HCT116 (cell line): ENCODE data around the gene ABTB1. TPM values are rescaled to one million over a fixed set of nuclear protein-coding genes. Genes with fewer than 3 reads are reported as not detected.

Source experiments
- ATAC-seq: fragments of 200-7000 bp; cut with Tn5 transposase; 2 replicates; pipeline ENCODE4 v1.9.1; 2020; ENCODE audit warnings: mild to moderate bottlenecking, moderate library complexity
- BruUV-seq: library from RNA; stranded (reverse); fragments of 400-500 nt; replicated peaks from 2 replicates; lab custom pipeline; 2021; lab: Mats Ljungman, UMichigan
- CTCF ChIA-PET: fragments of 300-600 bp; sonication (Branson Sonifier 250); formaldehyde crosslinking; loops from one replicate; lab custom pipeline; 2021; ENCODE audit warnings: antibody characterized with exemption; lab: Charles Lee
- POLR2A ChIA-PET: fragments of 300-600, 350-600 bp; sonication (Branson Sonifier 250); formaldehyde crosslinking; loops from one replicate; lab custom pipeline; 2021; ENCODE audit warnings: antibody characterized with exemption; lab: Charles Lee
- RAD21 ChIA-PET, 2 experiments: fragments of 300-600 bp; sonication (Branson Sonifier 250); formaldehyde crosslinking; loops; one replicate each; lab custom pipeline; 2023; ENCODE audit warnings: low total read pairs in 2 of 2; ENCODE audit not compliant: uncharacterized antibody in 2 of 2, unreplicated experiment in 2 of 2, low non-redundant PET in 1 of 2; lab: Charles Lee
- DNase-seq: peaks from one replicate; pipeline ENCODE4 v3.0.0-alpha.2; 2010; ENCODE audit warnings: low read depth, low spot score
- H2AFZ ChIP-seq: fragments of 200-600 bp; shearing (Covaris generic), sonication (generic); 2 replicates; pipeline ENCODE4 v1.6.1; 2017; ENCODE audit warnings: low read depth, mixed run types, mixed read lengths, antibody characterized with exemption, low read length; ENCODE audit not compliant: poor library complexity, severe bottlenecking
- H3K27ac ChIP-seq: 2 replicates; pipeline ENCODE4 v1.5.1; 2012; ENCODE audit warnings: low read depth, low read length
- H3K27me3 ChIP-seq: fragments of 200-600 bp; sonication (generic); 2 replicates; pipeline ENCODE4 v1.6.1; 2016; ENCODE audit warnings: mixed run types, low read length, mixed read lengths; ENCODE audit not compliant: insufficient read depth
- H3K36me3 ChIP-seq, 2 experiments: fragments of 200-500 bp in 1 of 2; fragments of 200-600 bp in 1 of 2; sonication (Bioruptor generic) in 1 of 2; sonication (generic) in 1 of 2; 2 replicates each; pipeline versions ENCODE4 v1.5.1 to v1.6.1; 2014 to 2016; ENCODE audit warnings: low read length in 2 of 2, inconsistent platforms in 1 of 2, mixed read lengths in 1 of 2, mixed run types in 1 of 2; ENCODE audit not compliant: insufficient read depth in 2 of 2, control insufficient read depth in 1 of 2
- H3K4me1 ChIP-seq, 2 experiments: fragments of 200-600 bp in 1 of 2; sonication (generic) in 1 of 2; 2 replicates each; pipeline versions ENCODE4 v1.5.1 to v1.6.1; 2012 to 2017; ENCODE audit warnings: low read length in 2 of 2, inconsistent platforms in 1 of 2, mild to moderate bottlenecking in 1 of 2, mixed read lengths in 1 of 2, mixed run types in 1 of 2, moderate library complexity in 1 of 2; ENCODE audit not compliant: insufficient read depth in 2 of 2, control insufficient read depth in 1 of 2
- H3K4me2 ChIP-seq: fragments of 200-600 bp; sonication (generic); 2 replicates; pipeline ENCODE4 v1.6.1; 2017; ENCODE audit warnings: mixed run types, low read length, mixed read lengths
- H3K4me3 ChIP-seq, 2 experiments: fragments of 200-600 bp in 1 of 2; sonication (generic) in 1 of 2; replicated peaks in 1 of 2; 2 replicates each; pipeline ENCODE4 v1.5.1; 2011 to 2016; ENCODE audit warnings: low read length in 2 of 2, control low read depth in 1 of 2, low read depth in 1 of 2, mild to moderate bottlenecking in 1 of 2, mixed read lengths in 1 of 2, mixed run types in 1 of 2
- H3K79me2 ChIP-seq: fragments of 200-600 bp; sonication (generic); 2 replicates; pipeline ENCODE4 v1.6.1; 2017; ENCODE audit warnings: mild to moderate bottlenecking, mixed run types, low read length, moderate library complexity, mixed read lengths; ENCODE audit not compliant: insufficient read depth
- H3K9ac ChIP-seq: fragments of 200-600 bp; sonication (generic); 2 replicates; pipeline ENCODE4 v1.6.1; 2016; ENCODE audit warnings: low read length, mixed read lengths
- H3K9me2 ChIP-seq: fragments of 200-600 bp; sonication (generic), shearing (Covaris generic); 2 replicates; pipeline ENCODE4 v1.6.1; 2017; ENCODE audit warnings: mixed run types, mild to moderate bottlenecking, moderate library complexity; ENCODE audit not compliant: insufficient read depth
- H3K9me3 ChIP-seq, 2 experiments: fragments of 200-500 bp in 1 of 2; fragments of 200-600 bp in 1 of 2; sonication (Bioruptor generic) in 1 of 2; sonication (generic) in 1 of 2; 2 replicates each; pipeline ENCODE4 v1.6.1; 2014 to 2017; ENCODE audit warnings: low read length in 2 of 2, mixed read lengths in 2 of 2, inconsistent platforms in 1 of 2, low read depth in 1 of 2, mild to moderate bottlenecking in 1 of 2, mixed run types in 1 of 2, moderate library complexity in 1 of 2; ENCODE audit not compliant: control insufficient read depth in 1 of 2, insufficient read depth in 1 of 2
- H4K20me1 ChIP-seq: fragments of 200-600 bp; sonication (generic), shearing (Covaris generic); 2 replicates; pipeline ENCODE4 v1.6.1; 2017; ENCODE audit warnings: mixed run types, mild to moderate bottlenecking, moderate library complexity; ENCODE audit not compliant: insufficient read depth
- CEBPB ChIP-seq: IDR thresholded peaks from 2 replicates; pipeline ENCODE4 v1.6.1; 2012; ENCODE audit warnings: low read depth
- EGR1 ChIP-seq: IDR thresholded peaks from 2 replicates; pipeline ENCODE4 v1.6.1; 2012; ENCODE audit warnings: low read depth
- JUND ChIP-seq: IDR thresholded peaks from 2 replicates; pipeline ENCODE4 v1.6.1; 2012
- POLR2AphosphoS5 ChIP-seq: IDR thresholded peaks from 2 replicates; pipeline ENCODE4 v1.6.1; 2011; ENCODE audit warnings: mild to moderate bottlenecking, low read depth, low read length, moderate library complexity
- RAD21 ChIP-seq: IDR thresholded peaks from 2 replicates; pipeline ENCODE4 v1.6.1; 2012; ENCODE audit warnings: low read depth, mild to moderate bottlenecking
- SRF ChIP-seq: IDR thresholded peaks from 2 replicates; pipeline ENCODE4 v1.6.1; 2012; ENCODE audit warnings: low read depth
- TCF7L2 ChIP-seq: IDR thresholded peaks from 2 replicates; pipeline ENCODE4 v1.7.0; 2011; ENCODE audit warnings: borderline replicate concordance, inconsistent platforms; ENCODE audit not compliant: insufficient read depth, insufficient read length; ENCODE audit errors: extremely low read depth
- YY1 ChIP-seq: IDR thresholded peaks from 2 replicates; pipeline ENCODE4 v1.6.1; 2011; ENCODE audit warnings: low read length, low read depth, moderate library complexity, mild to moderate bottlenecking; ENCODE audit not compliant: insufficient replicate concordance; ENCODE audit errors: extremely low read depth
- ZBTB33 ChIP-seq: IDR thresholded peaks from 2 replicates; pipeline ENCODE4 v1.6.1; 2011; ENCODE audit warnings: mild to moderate bottlenecking, low read length, moderate library complexity; ENCODE audit not compliant: insufficient replicate concordance; ENCODE audit errors: extremely low read depth
- ZNF274 ChIP-seq: fragments of 200-500 bp; sonication (Bioruptor generic); IDR thresholded peaks from 2 replicates; pipeline ENCODE4 v1.6.1; 2014; ENCODE audit warnings: mild to moderate bottlenecking, low read depth, low read length, inconsistent platforms
- intact Hi-C: fragments of 100-400 bp; cut with micrococcal nuclease; formaldehyde crosslinking; loops from 2 replicates; pipeline ENCODE4 v1.10.0; 2022
- total RNA-seq: library from RNA; stranded (reverse); gene quantifications from one replicate; pipeline ENCODE4 v1.2.1, GENCODE V29; 2021; ENCODE audit not compliant: unreplicated experiment
- TF ChIP-seq, protein P1 (sequence below): IDR thresholded peaks from 2 replicates; pipeline ENCODE4 v1.6.1; 2012

ABTB1 gene
- total RNA-seq, 1 experiment from 2014 or later, result 19.4 TPM

DNA sequence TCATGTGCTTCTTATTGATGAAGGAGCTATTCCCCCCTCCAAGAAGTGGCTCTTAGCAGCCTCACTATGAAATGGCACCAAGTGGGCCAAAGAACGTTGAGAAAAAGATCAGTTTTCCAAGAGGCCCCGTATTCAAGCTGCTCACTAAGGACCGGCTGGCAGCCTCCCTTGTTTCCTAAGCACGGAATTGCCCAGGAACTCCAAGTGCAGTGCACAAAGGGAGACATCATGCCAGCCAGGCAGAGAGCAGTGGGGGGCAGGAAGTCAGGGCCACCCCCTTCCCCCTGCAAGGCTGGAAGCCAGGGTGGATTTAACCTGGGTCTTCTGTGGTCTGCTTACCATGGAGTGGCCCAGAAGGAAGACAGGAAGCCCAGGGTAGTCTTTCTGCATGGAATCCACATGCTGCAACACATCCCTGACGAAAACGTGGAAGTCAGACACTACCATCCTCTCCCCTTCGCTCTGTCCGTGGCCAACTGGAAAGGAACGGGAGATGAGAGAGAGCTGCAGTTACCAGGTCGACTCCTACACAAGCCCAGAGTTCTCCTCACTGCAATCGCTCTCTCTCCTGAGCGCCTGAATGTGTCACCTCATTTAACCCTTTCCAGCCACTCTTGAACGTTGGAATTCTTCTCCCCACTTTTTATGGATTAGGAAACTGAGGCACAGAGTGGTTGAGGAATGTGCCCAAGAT lies 49.5 kb downstream of the ABTB1 start:
- Histone ChIP-seq H3K27ac (no peak overlapping the region), H3K9me3 (no peaks in the 10 kb centered on the region), H3K27me3 (no peaks in the 10 kb centered on the region)
- intact Hi-C loops, result no loop called here
- CTCF ChIA-PET, result no interaction called here
- TF ChIP-seq, protein P1, sequence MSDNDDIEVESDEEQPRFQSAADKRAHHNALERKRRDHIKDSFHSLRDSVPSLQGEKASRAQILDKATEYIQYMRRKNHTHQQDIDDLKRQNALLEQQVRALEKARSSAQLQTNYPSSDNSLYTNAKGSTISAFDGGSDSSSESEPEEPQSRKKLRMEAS, result no peak
- no peak for TF ChIP-seq ZNF274
- TF ChIP-seq ZBTB33, result no peak
- TF ChIP-seq SRF, result no peak
- TF ChIP-seq EGR1, result no peak
- no peak for TF ChIP-seq YY1
- no peak for TF ChIP-seq TCF7L2
- TF ChIP-seq JUND, result no peak
- no peak for TF ChIP-seq CEBPB
- no peak for TF ChIP-seq POLR2AphosphoS5
- no peak for TF ChIP-seq RAD21
- TF ChIP-seq, all 23 proteins: peak for 0
- Histone ChIP-seq H4K20me1 (no peaks in the 10 kb centered on the region), H3K9me2 (no peaks in the 10 kb centered on the region), H3K4me2 (no peak overlapping the region), H2AFZ (no peak overlapping the region), H3K79me2 (no peaks in the 10 kb centered on the region), H3K4me3 (no peak overlapping the region), H3K9ac (no peak overlapping the region), H3K4me1 (no peaks in the 10 kb centered on the region), H3K36me3 (no peaks in the 10 kb centered on the region)
- RAD21 ChIA-PET, result no interaction called here
- BruUV-seq, result no TSS peak
- POLR2A ChIA-PET, result no interaction called here
- ATAC-seq (no peak), DNase-seq (no peak)
